Measurements from ENCODE around the gene LZTS2. TPM values are rescaled to one million over a fixed set of nuclear protein-coding genes. Genes with fewer than 3 reads are reported as not detected.

Gene LZTS2
- total RNA-seq, 1 experiment from 2014 or later = 93.0 TPM

DNA sequence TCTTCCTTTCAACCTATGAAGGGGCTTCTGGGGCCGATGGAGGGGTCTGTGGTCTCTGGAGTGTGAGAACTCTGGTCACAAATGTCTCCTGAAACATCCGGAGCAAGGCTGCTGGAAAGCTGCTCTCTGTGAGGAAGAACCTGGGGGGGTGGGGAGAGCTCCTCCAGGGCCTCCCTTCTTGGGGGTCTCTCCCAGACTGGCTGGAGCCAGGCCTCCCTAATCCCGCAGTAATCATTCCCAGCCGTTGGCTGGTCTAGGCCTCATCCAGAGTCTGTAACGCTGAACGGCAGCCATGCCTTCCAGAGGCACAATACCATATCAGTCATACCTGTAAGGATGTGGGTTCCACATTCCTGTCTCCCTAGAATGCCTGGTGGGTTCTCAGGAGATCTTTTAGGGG is 4.4 kb upstream of the LZTS2 start (continued):
- TF ChIP-seq, protein P1, sequence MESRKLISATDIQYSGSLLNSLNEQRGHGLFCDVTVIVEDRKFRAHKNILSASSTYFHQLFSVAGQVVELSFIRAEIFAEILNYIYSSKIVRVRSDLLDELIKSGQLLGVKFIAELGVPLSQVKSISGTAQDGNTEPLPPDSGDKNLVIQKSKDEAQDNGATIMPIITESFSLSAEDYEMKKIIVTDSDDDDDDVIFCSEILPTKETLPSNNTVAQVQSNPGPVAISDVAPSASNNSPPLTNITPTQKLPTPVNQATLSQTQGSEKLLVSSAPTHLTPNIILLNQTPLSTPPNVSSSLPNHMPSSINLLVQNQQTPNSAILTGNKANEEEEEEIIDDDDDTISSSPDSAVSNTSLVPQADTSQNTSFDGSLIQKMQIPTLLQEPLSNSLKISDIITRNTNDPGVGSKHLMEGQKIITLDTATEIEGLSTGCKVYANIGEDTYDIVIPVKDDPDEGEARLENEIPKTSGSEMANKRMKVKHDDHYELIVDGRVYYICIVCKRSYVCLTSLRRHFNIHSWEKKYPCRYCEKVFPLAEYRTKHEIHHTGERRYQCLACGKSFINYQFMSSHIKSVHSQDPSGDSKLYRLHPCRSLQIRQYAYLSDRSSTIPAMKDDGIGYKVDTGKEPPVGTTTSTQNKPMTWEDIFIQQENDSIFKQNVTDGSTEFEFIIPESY (IDR thresholded peaks at IDR 0.05; ENCODE audit: extremely low read depth, insufficient replicate concordance, low read length) = no peak
- no peak for TF ChIP-seq ZFX (IDR thresholded peaks at IDR 0.05)
- no peak for TF ChIP-seq EZH2 (IDR thresholded peaks at IDR 0.05)
- TF ChIP-seq CEBPB (IDR thresholded peaks at IDR 0.05; ENCODE audit: low read depth) = no peak
- TF ChIP-seq ELF1 (IDR thresholded peaks at IDR 0.05; ENCODE audit: borderline replicate concordance, low read depth) = no peak

DNA sequence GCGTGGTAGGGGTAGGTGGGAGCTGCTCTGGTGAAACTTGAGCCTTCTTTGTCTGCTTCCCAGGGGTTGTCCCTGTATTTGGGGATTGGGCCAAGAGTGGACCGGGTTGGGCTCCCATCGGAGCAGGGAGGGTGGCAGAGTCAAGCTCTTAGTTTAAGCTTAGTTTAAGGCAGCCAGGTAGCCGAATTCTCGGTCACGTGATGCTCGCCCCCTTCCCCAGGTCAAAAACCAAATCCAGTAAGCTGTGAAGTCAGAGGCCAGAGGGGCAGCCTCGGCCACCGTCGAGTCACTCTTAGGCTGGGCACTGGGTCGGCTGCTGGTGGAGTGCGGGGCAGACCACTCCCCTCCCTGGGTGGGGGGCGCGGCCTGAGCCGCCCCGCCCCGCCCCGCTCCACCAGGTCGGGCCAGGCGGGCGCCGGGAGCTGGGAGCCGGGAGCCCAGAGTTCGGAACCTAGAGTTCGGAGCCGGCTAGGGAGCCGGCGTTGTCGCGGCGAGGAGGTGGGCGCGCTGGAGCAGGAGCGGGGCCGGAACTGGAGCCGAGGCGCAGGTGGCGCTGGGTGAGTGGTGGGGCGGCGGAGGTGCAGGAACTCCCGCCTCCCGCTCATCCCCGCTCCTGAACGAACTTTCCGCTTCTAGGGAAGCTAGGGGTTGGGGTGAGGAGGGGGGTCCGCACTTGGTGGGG is 2.8 kb upstream of the LZTS2 start:
- RAD21 ChIA-PET (ENCODE audit: low non-redundant PET in 1 of 2, low total read pairs in 2 of 2, uncharacterized antibody in 2 of 2, unreplicated experiment in 2 of 2) = interaction anchor here (1.3 to 2.4 kb wide), 3 partner anchors 15 to 17 kb away, joined by 4 to 10 read pairs (median 5); no protein-coding TSS in a partner anchor
- Histone ChIP-seq H3K9me3 (ENCODE audit: control insufficient read depth in 1 of 2, insufficient read depth in 1 of 2, low read depth in 1 of 2, low read length in 2 of 2) (no peaks in the 10 kb centered on the region), H3K9me2 (ENCODE audit: insufficient read depth) (no peaks in the 10 kb centered on the region), H2AFZ (ENCODE audit: low read depth, low read length, poor library complexity, severe bottlenecking) (no peak overlapping the region), H3K27me3 (ENCODE audit: insufficient read depth, low read length) (no peaks in the 10 kb centered on the region), H3K9ac (ENCODE audit: low read length) (peak overlapping the region; percentile 94), H4K20me1 (ENCODE audit: insufficient read depth) (no peaks in the 10 kb centered on the region), H3K4me1 (ENCODE audit: control insufficient read depth in 1 of 2, insufficient read depth in 2 of 2, low read length in 2 of 2) (peaks cover 21 to 62% of the 10 kb centered on the region in 2 experiments), H3K4me3 (replicated peaks in 1 of 2; ENCODE audit: low read depth in 1 of 2, low read length in 2 of 2) (peak overlapping the region; percentile 88 to 92), H3K79me2 (ENCODE audit: insufficient read depth, low read length) (peaks cover 31% of the 10 kb centered on the region), H3K27ac (ENCODE audit: low read depth, low read length) (peak overlapping the region; percentile 87), H3K4me2 (ENCODE audit: low read length) (peak overlapping the region; percentile 98), H3K36me3 (ENCODE audit: control insufficient read depth in 1 of 2, insufficient read depth in 2 of 2, low read length in 2 of 2) (peaks cover 5 to 22% of the 10 kb centered on the region in 2 experiments; a peak in 3 of 4 replicates)
- DNase-seq (ENCODE audit: low read depth, low spot score) (no peak), ATAC-seq (peak; percentile 46)
- intact Hi-C loops (cut with micrococcal nuclease) = no loop called here
- CTCF ChIA-PET = interaction anchor here (1.0 to 8.3 kb wide), 13 partner anchors 10 to 843 kb away, joined by 3 to 118 read pairs (median 6); partner anchors contain the start of genes MRPL43, PDZD7, SFXN3 and TWNK
- no TSS peak for BruUV-seq (replicated peaks)
- POLR2A ChIA-PET = interaction anchor here (0.6 to 1.4 kb wide), 8 partner anchors 8 to 34 kb away, joined by 3 to 6 read pairs (median 3); partner anchors contain the start of genes PDZD7 and SFXN3
- TF ChIP-seq, protein P2, sequence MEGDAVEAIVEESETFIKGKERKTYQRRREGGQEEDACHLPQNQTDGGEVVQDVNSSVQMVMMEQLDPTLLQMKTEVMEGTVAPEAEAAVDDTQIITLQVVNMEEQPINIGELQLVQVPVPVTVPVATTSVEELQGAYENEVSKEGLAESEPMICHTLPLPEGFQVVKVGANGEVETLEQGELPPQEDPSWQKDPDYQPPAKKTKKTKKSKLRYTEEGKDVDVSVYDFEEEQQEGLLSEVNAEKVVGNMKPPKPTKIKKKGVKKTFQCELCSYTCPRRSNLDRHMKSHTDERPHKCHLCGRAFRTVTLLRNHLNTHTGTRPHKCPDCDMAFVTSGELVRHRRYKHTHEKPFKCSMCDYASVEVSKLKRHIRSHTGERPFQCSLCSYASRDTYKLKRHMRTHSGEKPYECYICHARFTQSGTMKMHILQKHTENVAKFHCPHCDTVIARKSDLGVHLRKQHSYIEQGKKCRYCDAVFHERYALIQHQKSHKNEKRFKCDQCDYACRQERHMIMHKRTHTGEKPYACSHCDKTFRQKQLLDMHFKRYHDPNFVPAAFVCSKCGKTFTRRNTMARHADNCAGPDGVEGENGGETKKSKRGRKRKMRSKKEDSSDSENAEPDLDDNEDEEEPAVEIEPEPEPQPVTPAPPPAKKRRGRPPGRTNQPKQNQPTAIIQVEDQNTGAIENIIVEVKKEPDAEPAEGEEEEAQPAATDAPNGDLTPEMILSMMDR (IDR thresholded peaks at IDR 0.05 in 2 of 3, conservative IDR thresholded peaks at IDR 0.05 in 1 of 3; ENCODE audit: borderline replicate concordance in 1 of 3, insufficient read depth in 1 of 3, low read depth in 2 of 3, low read length in 2 of 3) = no peak
- TF ChIP-seq POLR2AphosphoS5 (IDR thresholded peaks at IDR 0.05; ENCODE audit: low read depth, low read length) = peak; percentile 24; the same call in 1 of the 2 replicates
- peak; percentile 25 for TF ChIP-seq POLR2A (IDR thresholded peaks at IDR 0.05; ENCODE audit: borderline replicate concordance, extremely low read depth, insufficient read depth, insufficient read length)
